ENCODE data around the gene RNF167. TPM values are rescaled to one million over a fixed set of nuclear protein-coding genes. Genes with fewer than 3 reads are reported as not detected.
A peak's percentile ranks its signal among the peaks of the same experiment; 100 is the strongest.

RNF167 gene
- total RNA-seq, 4 donors from 2014 or later = 42.3 to 57.4 (median 54.2) TPM

GRCh38 chr17:4950075-4950745 is 10.1 kb downstream of the RNF167 start:
- no peak for DNase-seq
- Histone ChIP-seq H3K4me3 (peak overlapping the region; percentile 91 to 97 (median 94)), H3K27ac (peak overlapping the region; percentile 97 to 100 (median 98)), H3K4me1 (peaks cover 22 to 59% (median 23%) of the 10 kb centered on the region in 3 donors), H3K27me3 (no peaks in the 10 kb centered on the region), H3K9me3 (no peaks in the 10 kb centered on the region), H3K36me3 (peaks cover 0 to 22% (median 0%) of the 10 kb centered on the region in 3 donors)
- intact Hi-C loops (cut with DNase I) = no loop called here
- TF ChIP-seq CTCF (IDR thresholded peaks at IDR 0.05) (no peak), POLR2A (IDR thresholded peaks at IDR 0.05) (no peak)
- 7% methylated on average over 4 to 9 of the region's 52 CpGs for WGBS, 2 donors

- H3K27ac ChIP-seq = peak within 1 kb of the TSS; percentile 97 to 100 (median 98)
- H3K4me3 ChIP-seq = peak within 1 kb of the TSS; percentile 91 to 97 (median 94)
- no peaks in the 10 kb centered on the region for H3K9me3 ChIP-seq
- DNase-seq = no peak
- H3K4me1 ChIP-seq = peaks cover 17 to 53% (median 18%) of the 10 kb centered on the region in 3 donors
- TF ChIP-seq CTCF (IDR thresholded peaks at IDR 0.05) (no peak), POLR2A (IDR thresholded peaks at IDR 0.05) (no peak)
- H3K36me3 ChIP-seq = peaks cover 0 to 16% (median 0%) of the 10 kb centered on the region in 3 donors
- no peaks in the 10 kb centered on the region for H3K27me3 ChIP-seq
- intact Hi-C loops (cut with DNase I) = no loop called here
- WGBS, 2 donors = 60 to 62% methylated on average over 6 of the region's 7 CpGs
Measured at GRCh38 chr17:4950746-4951204, 10.7 kb downstream of the RNF167 start, which contains the start of gene ENO3. Gene ENO3, plus strand, starts transcription at chr17:4951119. Its CDS starts 711 bp downstream, at chr17:4951830.

- 85 to 96% methylated on average over 2 to 3 of the region's 3 CpGs for WGBS, 2 donors
- H3K27ac ChIP-seq = no peak overlapping the region
Measured at GRCh38 chr17:4951486-4951885, 11.4 kb downstream of the RNF167 start.

GRCh38 chr17:4953451-4953961 is 13.4 kb downstream of the RNF167 start:
- Histone ChIP-seq H3K36me3 (peaks cover 0 to 12% (median 0%) of the 10 kb centered on the region in 3 donors), H3K27ac (peak overlapping the region in 1 of 4 donors; percentile 26), H3K9me3 (no peaks in the 10 kb centered on the region), H3K4me1 (peaks cover 6 to 32% (median 8%) of the 10 kb centered on the region in 3 donors), H3K4me3 (no peak overlapping the region), H3K27me3 (no peaks in the 10 kb centered on the region)
- TF ChIP-seq POLR2A (IDR thresholded peaks at IDR 0.05) = no peak
- TF ChIP-seq CTCF (IDR thresholded peaks at IDR 0.05) = no peak
- intact Hi-C loops (cut with DNase I) = no loop called here
- WGBS, 2 donors = 24 to 57% methylated on average over 6 to 13 of the region's 14 CpGs
- DNase-seq = no peak

More at GRCh38 chr17:4951486-4951885, 11.4 kb downstream of the RNF167 start:
- Histone ChIP-seq H3K4me1 (peaks cover 11 to 46% (median 11%) of the 10 kb centered on the region in 3 donors), H3K4me3 (no peak overlapping the region), H3K36me3 (peaks cover 0 to 9% (median 0%) of the 10 kb centered on the region in 3 donors), H3K9me3 (no peaks in the 10 kb centered on the region), H3K27me3 (no peaks in the 10 kb centered on the region)
- no peak for DNase-seq
- TF ChIP-seq POLR2A (IDR thresholded peaks at IDR 0.05) (no peak), CTCF (IDR thresholded peaks at IDR 0.05) (no peak)
- intact Hi-C loops (cut with DNase I) = no loop called here

GRCh38 chr17:4955091-4955490 is 15.0 kb downstream of the RNF167 start:
- H3K4me3 ChIP-seq = no peak overlapping the region
- no peak for TF ChIP-seq CTCF (IDR thresholded peaks at IDR 0.05)
- TF ChIP-seq POLR2A (IDR thresholded peaks at IDR 0.05) = no peak
- 84 to 90% methylated on average over 2 to 5 of the region's 8 CpGs for WGBS, 2 donors

More at GRCh38 chr17:4955091-4955490, 15.0 kb downstream of the RNF167 start:
- H3K4me1 ChIP-seq = peaks cover 5 to 18% (median 7%) of the 10 kb centered on the region in 3 donors
- no peak for DNase-seq
- H3K36me3 ChIP-seq = peaks cover 0 to 28% (median 11%) of the 10 kb centered on the region in 3 donors
- no peaks in the 10 kb centered on the region for H3K9me3 ChIP-seq
- H3K27ac ChIP-seq = no peak overlapping the region
- no peaks in the 10 kb centered on the region for H3K27me3 ChIP-seq
- intact Hi-C loops (cut with DNase I) = no loop called here

All from esophagus squamous epithelium (tissue), 5 donors.